Adrenal gland (tissue), 12 donors: ENCODE results near the gene CCL18. TPM values are rescaled to one million over a fixed set of nuclear protein-coding genes. Genes with fewer than 3 reads are reported as not detected.

Experiments used
- DNase-seq, 7 donors: peaks; one replicate each; pipeline ENCODE4 v3.0.0-alpha.2; 2019 to 2020
- H3K27ac ChIP-seq, 5 donors: fragments of 200-600 bp; sonication (generic) in 4 of 5; 1 replicate in 3 of 5; 2 replicates in 2 of 5; pipeline versions ENCODE4 v1.5.1 to v1.8.0; 2016 to 2020; ENCODE audit warnings: mild to moderate bottlenecking in 1 of 5
- H3K27me3 ChIP-seq: fragments of 200-600 bp; 2 replicates; pipeline ENCODE4 v1.8.0; 2021
- H3K36me3 ChIP-seq, 2 donors: fragments of 200-600 bp; replicated peaks in 1 of 2; 1 replicate in 1 of 2; 2 replicates in 1 of 2; pipeline versions ENCODE4 v1.5.1 to v1.8.0; 2018 to 2022
- H3K4me1 ChIP-seq, 2 donors: fragments of 200-600 bp; replicated peaks in 1 of 2; 1 replicate in 1 of 2; 2 replicates in 1 of 2; pipeline versions ENCODE4 v1.5.1 to v1.8.0; 2018 to 2021
- H3K4me3 ChIP-seq, 4 donors: fragments of 200-600 bp; sonication (generic) in 3 of 4; one replicate each; pipeline ENCODE4 v1.5.1; 2016 to 2018
- H3K9me3 ChIP-seq, 3 donors: fragments of 200-600 bp; sonication (generic) in 1 of 3; replicated peaks in 1 of 3; 1 replicate in 2 of 3; 2 replicates in 1 of 3; pipeline versions ENCODE4 v1.5.1 to v1.8.0; 2016 to 2021
- CTCF ChIP-seq, 6 experiments: fragments of 450-650 bp in 4 of 6; fragments of 200-600 bp in 2 of 6; sonication (generic) in 1 of 6; IDR thresholded peaks; 1 replicate in 5 of 6; 2 replicates in 1 of 6; pipeline versions ENCODE4 v1.5.1 to v1.8.0; 2016 to 2021; ENCODE audit warnings: antibody characterized with exemption in 6 of 6, mild to moderate bottlenecking in 2 of 6, moderate library complexity in 1 of 6
- POLR2A ChIP-seq, 2 donors: fragments of 450-650 bp; IDR thresholded peaks; one replicate each; pipeline ENCODE4 v1.6.1; 2017; ENCODE audit warnings: antibody characterized with exemption in 2 of 2, mild to moderate bottlenecking in 2 of 2, moderate library complexity in 1 of 2
- WGBS, 4 donors: extraction: QIAGEN DNeasy Blood & Tissue Kit in 2 of 4; methylation state at CpG; one replicate each; pipeline versions ENCODE4 v1.1.5 to v1.1.7; 2013 to 2017; 5-methylcytosine and 5-hydroxymethylcytosine counted together
- intact Hi-C, 2 donors: fragments of 100-400 bp; cut with DNase I; formaldehyde crosslinking; loops; one replicate each; pipeline versions ENCODE4 v1.14.1 to v1.15.0; 2022 to 2023
- polyA plus RNA-seq, 3 donors: library from polyadenylated mRNA; stranded (reverse); fragments of 200-250 nt in 2 of 3; fragments of 350-450 nt in 1 of 3; fragmentation: Illumina TruSeq in 1 of 3; extraction: RNeasy Lipid Tissue Mini Kit (QIAGEN cat#74804) in 1 of 3; gene quantifications; one replicate each; pipeline ENCODE4 v1.2.3, GENCODE V29; 2013 to 2014
- total RNA-seq, 9 donors: library from RNA; depleted of rRNA in 4 of 9; stranded (reverse); fragments of >200 nt in 4 of 9; fragments of 120-200 nt in 1 of 9; fragmentation: NEBNext Ultra II Directional in 1 of 9; extraction: Animal tissue kit (Norgen Biotek cat#: 25700) in 1 of 9; gene quantifications; one replicate each; pipeline versions ENCODE4 v1.1.0 to v1.2.4, GENCODE V29; 2013 to 2023
- donor health status: healthy with polysubstance abuse.
- donor health status: Bipolar disorder and iron deficiency.
- donor health status: DM: yes; HTN: yes; CAD: no.
- donor health status: DM: no; HTN: no; CAD: no.
- donor health status: DM: no; HTN: no; CAD: no.
- donor health status: DM: yes; HTN: yes; CAD: no.

Gene CCL18
- total and polyA plus RNA-seq, 12 donors: 0.32 to 5.2 (median 1.6) TPM; not detected in 5

- Histone ChIP-seq H3K36me3 (no peaks in the 10 kb centered on the region), H3K27me3 (no peaks in the 10 kb centered on the region), H3K4me3 (no peak overlapping the region), H3K9me3 (no peaks in the 10 kb centered on the region), H3K27ac (no peak overlapping the region), H3K4me1 (no peaks in the 10 kb centered on the region)
- TF ChIP-seq POLR2A (IDR thresholded peaks at IDR 0.05) (no peak), CTCF (IDR thresholded peaks at IDR 0.05) (no peak)
- intact Hi-C loops: no loop called here
- no peak for DNase-seq
- 60 to 78% (median 71%) methylated on average over 7 of the region's 7 CpGs for WGBS, 4 donors
Observed at GRCh38 chr17:36059406-36059805, 4.7 kb upstream of the CCL18 start.

GRCh38 chr17:36060816-36061215 is 3.3 kb upstream of the CCL18 start:
- no peak for DNase-seq
- Histone ChIP-seq H3K4me3 (no peak overlapping the region), H3K9me3 (no peaks in the 10 kb centered on the region), H3K4me1 (no peaks in the 10 kb centered on the region), H3K36me3 (no peaks in the 10 kb centered on the region), H3K27ac (no peak overlapping the region), H3K27me3 (no peaks in the 10 kb centered on the region)
- no peak for TF ChIP-seq POLR2A (IDR thresholded peaks at IDR 0.05)
- TF ChIP-seq CTCF (IDR thresholded peaks at IDR 0.05): no peak
- intact Hi-C loops: no loop called here
- 65 to 82% (median 72%) methylated on average over 2 of the region's 2 CpGs for WGBS, 4 donors

GRCh38 chr17:36066365-36066985 is 2.4 kb downstream of the CCL18 start:
- Histone ChIP-seq H3K4me3 (no peak overlapping the region), H3K27me3 (no peaks in the 10 kb centered on the region), H3K36me3 (no peaks in the 10 kb centered on the region), H3K4me1 (no peaks in the 10 kb centered on the region), H3K9me3 (no peaks in the 10 kb centered on the region), H3K27ac (no peak overlapping the region)
- 64 to 79% (median 74%) methylated on average over 6 of the region's 6 CpGs for WGBS, 4 donors
- intact Hi-C loops: no loop called here
- DNase-seq: no peak
- no peak for TF ChIP-seq CTCF (IDR thresholded peaks at IDR 0.05)
- TF ChIP-seq POLR2A (IDR thresholded peaks at IDR 0.05): no peak

- intact Hi-C loops: no loop called here
- 65 to 77% (median 72%) methylated on average over 3 of the region's 3 CpGs for WGBS, 4 donors
- Histone ChIP-seq H3K4me3 (no peak overlapping the region), H3K4me1 (no peaks in the 10 kb centered on the region), H3K27me3 (no peaks in the 10 kb centered on the region), H3K9me3 (no peaks in the 10 kb centered on the region), H3K36me3 (no peaks in the 10 kb centered on the region), H3K27ac (no peak overlapping the region)
- no peak for DNase-seq
- TF ChIP-seq POLR2A (IDR thresholded peaks at IDR 0.05) (no peak), CTCF (IDR thresholded peaks at IDR 0.05) (no peak)
Observed at GRCh38 chr17:36068524-36068923, 4.5 kb downstream of the CCL18 start.
